ENCODE data around the gene ZSCAN12.
"Not testable (repeated sequence)": the region's sequence is repeated elsewhere in the genome, so short reads cannot be mapped to it uniquely, and the experiment has no call there.

Gene ZSCAN12

DNA sequence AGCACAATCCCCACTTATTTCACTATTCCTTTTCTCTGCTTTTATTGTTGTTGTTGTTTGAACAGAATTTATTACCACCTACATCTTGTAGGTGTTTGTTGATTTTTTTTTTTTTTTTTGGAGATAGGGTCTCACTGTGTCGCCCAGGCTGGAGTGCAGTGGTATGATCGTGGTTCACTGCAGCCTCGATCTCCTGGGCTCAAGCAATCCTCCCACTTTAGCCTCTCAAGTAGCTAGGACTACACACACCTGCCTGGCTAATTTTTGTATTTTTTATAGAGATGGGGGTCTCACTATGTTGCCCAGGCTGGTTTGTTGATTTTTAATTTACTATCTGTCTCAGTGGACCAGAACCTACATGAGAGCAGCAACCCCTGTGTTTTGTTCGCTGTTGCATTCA, 3.6 kb downstream of the ZSCAN12 start:
- DNase-seq (ENCODE audit: low read depth, low spot score): no peak

DNA sequence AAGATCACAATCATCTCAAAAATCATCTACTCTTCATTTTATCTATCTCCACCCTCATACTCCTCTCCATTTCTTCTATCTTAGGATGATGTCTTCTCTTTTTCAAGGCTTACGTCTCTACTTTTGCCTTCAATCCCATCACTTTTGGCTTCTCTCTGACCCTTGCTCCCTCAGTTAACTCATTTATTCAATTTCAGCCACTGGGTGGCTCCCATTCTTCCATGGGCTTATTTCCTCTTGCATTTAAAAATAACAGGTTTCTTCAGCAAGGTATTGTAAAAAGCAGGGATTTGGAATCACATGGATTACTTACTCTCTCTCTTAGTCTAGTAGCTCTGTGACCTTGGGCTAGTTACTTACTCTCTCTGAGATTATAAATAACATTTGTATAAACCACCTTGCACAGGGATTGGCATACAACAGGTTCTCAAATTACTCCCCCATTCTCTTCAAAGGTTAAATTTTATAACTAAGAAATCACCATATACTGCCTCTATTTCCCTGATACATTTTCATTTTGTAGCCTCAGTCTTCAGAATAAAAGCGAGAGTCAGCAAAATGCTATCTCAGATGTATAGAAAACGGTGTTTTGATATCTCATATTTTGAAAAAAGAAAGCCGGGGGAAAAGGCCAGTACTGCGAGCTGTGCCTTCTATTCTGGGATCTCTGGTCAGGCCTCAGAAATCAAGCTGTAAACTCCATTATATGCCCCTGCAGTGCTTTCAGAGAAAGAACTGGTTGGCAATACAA, 5.5 kb downstream of the ZSCAN12 start:
- DNase-seq (ENCODE audit: low read depth, low spot score): no peak

DNA sequence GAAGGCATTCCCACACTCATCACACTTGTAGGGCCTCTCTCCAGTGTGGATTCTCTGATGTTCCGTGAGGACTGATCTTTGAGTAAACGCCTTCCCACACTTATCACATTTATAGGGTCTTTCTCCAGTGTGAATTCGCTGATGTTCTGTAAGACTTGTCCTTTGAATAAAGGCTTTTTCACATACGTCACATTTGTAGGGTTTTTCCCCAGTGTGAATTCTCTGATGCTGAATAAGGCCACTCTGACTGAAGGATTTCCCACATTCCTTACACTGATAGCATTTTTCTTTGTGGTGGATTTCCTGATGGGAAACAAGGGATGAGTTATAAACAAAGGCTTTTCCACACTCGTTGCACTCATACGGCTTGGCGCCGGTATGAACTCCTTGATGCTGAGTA, 8.9 kb downstream of the ZSCAN12 start:
- DNase-seq (ENCODE audit: low read depth, low spot score): no peak

DNA sequence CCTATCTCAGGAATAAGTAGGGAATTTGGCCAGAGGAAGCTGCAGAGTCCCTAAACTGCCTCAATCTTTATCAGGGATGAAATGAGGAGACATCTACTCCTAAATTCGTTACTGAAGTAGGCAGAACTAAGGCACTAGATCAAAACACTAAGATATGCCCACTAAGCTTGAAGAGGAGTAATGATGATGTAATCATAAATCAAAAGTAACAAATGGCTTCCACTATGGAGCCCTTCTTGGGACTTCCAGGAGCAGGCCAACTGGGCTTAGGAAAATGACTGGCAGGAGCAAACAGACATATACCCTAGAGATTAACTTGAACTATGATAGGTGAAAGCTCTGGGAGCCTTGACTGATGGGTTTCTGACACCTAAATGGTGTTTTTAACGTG, 15.4 kb downstream of the ZSCAN12 start:
- no peak for DNase-seq (ENCODE audit: low read depth, low spot score)

DNA sequence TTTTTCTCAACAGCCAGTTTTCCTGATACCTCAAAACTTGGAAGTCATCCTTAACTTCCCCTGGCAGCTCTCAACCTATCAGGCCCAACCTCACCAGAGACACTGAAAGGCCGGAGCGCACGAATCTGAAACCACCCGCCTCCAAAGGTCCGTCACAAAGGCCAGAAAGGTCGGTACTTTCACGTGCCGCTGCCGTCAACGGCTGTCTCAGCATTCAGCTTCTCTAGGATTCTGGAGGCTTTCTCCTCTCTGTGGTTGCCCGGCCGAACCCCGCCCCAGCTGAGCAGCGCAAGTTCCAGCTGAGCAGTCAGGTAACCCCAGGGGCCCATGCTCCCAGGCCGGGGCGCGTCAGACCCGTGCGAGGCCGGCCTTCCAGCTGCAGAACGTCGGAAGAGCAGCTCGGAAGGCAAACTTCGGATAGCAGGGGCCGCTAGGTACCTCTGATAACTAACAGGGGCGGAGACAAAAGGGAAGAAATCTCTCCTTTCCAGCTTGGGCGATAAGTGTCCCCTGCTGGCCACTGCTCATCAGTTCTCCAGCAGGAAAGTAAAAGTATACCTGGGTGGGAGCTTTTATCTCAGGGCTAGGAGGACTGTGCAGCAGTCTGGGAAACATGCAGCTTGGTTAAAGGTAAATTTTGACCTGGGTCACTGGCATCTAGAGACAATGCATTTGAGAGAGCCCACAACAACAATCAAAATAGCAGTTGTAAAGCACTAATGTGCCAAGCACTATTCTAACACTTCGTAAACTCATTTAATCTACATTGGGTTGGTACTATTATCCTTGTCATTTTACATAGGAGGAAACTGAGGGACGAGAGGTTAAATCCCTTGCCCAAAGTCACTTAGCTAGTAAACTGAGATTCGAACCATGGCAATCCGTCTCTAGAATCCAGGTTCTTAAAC, 16.1 kb downstream of the ZSCAN12 start:
- peak; percentile 95 for DNase-seq (ENCODE audit: low read depth, low spot score)

DNA sequence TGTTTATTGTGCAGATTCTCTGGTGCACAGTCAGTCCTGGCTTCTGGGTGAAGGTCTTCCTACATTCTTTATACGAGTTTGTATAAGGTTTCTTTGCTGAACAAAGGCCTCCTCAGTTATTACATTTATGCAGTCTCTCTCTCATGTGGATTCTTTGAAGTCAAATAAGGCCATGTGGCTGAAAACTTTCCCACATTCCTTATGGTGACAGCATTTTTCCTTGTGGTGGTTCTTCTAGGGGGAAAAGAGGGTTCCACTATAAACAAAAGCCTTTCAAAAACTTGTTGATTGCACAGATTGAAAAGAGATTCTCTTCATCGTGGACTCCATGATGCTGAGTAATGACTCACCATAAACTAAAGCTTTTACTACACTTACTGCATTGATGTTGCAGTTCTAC, 19.2 kb downstream of the ZSCAN12 start:
- DNase-seq (ENCODE audit: low read depth, low spot score): no peak

DNA sequence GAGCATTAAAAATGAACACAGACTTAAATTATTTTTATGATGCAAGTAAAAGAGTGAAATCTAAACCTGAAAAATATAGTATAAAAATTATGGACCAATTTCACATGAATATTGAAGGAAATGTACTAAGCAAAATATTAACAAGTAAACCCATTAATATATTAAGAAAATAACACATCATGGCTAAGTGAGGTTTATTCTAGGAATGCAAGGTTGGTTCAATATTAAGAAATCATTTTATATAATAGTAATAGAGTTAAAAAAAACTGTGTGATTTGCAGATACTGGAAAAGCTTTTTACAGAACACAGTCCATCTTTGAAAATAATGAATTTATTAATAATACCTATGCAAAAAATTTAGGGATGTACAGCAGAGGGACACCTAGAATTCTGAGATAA, 20.9 kb downstream of the ZSCAN12 start:
- DNase-seq (ENCODE audit: low read depth, low spot score): no peak

DNA sequence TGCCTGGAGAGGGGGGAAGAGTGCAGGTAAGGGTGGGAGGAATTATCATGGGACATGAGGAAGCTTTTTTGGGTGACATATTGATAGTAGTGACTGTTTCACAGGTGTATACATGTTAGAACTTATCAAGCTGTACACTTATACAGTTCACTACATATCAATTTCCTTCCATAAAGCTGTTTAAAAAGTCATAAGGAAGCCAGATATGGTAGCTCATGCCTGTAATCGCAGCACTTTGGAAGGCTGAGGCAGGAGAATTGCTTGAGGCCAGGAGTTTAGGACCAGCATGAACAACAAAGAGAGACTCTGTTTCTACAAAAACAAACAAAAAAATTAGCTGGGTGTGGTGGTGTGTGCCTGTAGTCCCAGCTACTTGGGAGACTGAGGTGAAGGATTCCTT, 21.7 kb downstream of the ZSCAN12 start:
- DNase-seq (ENCODE audit: low read depth, low spot score): no peak

DNA sequence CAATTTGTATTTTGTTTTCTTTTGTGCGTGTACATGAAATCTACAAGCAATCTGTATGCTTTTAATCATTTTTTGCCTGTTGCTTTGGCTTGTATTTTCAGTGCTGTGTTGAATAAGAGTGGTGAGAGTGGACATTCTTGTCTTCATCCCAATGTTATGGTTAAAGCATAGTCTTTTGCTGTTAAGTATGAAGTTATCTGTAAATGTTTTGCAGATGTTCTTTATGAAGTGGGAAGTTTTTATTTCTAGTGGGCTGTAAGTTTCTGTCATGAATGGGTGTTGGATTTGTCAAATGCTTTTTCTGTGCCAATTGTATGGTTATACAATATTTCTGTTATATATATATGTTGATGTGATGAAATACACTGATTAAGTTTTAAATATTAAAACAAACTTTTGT, 25.6 kb downstream of the ZSCAN12 start:
- no peak for DNase-seq (ENCODE audit: low read depth, low spot score)

DNA sequence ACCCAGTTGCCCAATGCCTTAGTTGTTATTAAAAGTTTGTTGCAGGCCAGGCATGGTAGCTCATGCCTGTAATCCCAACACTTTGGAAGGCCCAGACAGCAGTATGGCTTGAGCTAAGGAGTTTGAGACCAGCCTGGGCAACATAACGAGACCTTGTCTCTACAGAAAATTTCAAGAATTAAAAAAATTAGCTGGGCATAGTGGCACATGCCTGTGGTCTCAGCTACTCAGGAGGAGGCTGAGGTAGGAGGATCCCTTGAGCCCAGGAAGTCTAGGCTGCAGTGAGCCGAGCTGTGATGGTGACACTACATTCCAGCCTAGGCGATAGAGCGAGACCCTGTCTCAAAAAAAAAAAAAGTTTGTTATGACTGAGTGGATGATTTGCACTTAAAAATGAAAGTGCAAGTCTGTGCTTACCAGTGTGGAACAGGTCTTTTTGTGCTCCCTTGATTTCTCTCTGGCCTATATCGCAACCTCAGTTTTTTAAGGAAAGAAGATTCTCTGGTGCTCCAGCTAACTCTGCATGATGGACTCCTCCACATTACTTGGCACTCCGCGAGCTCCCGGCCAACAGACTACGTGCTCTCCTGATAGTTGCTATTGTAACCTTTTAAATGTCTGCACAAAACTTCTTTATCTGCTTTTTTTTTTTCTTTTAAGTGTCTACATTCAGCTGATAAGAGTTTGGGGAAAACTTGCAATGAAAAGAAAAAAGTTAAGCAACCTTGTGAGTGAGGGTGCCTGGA, 27.7 kb downstream of the ZSCAN12 start:
- DNase-seq (ENCODE audit: low read depth, low spot score): no peak

DNA sequence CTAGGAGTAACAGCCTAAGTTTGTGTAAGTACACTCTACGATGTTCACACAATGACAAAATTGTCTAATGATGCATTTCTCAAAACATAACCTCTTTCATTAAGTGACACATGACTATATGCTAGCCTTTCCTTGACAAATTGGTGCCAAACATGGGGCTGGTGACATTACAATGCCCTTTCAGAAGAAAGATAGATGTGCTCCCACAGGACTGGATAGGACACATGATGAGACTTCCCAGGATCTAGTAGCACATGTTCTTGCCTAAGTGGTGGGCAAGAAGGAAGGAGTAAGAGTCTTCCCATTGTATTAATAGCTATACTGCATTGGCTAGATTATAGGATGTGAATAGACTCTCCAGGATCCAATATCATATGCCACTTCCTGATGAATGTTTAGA, 28.3 kb downstream of the ZSCAN12 start:
- DNase-seq (ENCODE audit: low read depth, low spot score): no peak

- DNase-seq (ENCODE audit: low read depth, low spot score): no peak
These were observed 29.1 kb downstream of the ZSCAN12 start for GRCh38 chr6:28370440-28370839.

DNA sequence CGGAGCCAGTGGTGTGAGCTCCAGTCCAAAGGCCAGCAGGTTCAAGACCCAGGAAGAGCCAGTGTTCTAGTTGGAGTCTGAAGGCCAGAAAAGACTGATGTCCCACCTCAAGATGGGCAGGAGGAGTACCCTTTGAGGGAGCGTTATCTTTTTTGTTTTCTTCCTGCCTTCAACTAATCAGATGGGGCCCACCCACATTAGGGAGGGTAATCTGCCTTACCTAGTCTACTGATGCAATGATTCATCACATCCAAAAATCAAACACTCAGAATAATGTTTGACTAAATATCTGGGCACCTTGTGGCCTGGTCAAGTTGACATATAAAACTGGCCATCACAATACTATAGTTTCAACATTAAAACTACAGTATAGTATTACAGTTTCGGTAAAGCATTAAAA, 30.1 kb downstream of the ZSCAN12 start:
- DNase-seq (ENCODE audit: low read depth, low spot score): no peak

GRCh38 chr6:28368522-28368921, 31.0 kb downstream of the ZSCAN12 start:
- DNase-seq (ENCODE audit: low read depth, low spot score): no peak

DNA sequence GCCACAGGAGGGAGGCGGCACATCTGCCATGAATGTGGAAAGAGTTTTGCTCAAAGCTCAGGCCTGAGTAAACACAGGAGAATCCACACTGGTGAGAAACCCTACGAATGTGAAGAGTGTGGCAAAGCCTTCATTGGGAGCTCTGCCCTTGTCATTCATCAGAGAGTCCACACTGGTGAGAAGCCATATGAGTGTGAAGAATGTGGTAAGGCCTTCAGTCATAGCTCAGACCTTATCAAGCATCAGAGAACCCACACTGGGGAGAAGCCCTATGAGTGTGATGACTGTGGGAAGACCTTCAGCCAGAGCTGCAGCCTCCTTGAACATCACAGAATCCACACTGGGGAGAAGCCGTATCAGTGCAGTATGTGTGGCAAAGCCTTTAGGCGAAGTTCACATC, 34.0 kb downstream of the ZSCAN12 start:
- DNase-seq (ENCODE audit: low read depth, low spot score): not testable (repeated sequence)

GRCh38 chr6:28360961-28361360, 38.6 kb downstream of the ZSCAN12 start:
- DNase-seq (ENCODE audit: low read depth, low spot score): no peak

- not testable (repeated sequence) for DNase-seq (ENCODE audit: low read depth, low spot score)
These were observed 40.0 kb downstream of the ZSCAN12 start for GRCh38 chr6:28359562-28359961.

DNA sequence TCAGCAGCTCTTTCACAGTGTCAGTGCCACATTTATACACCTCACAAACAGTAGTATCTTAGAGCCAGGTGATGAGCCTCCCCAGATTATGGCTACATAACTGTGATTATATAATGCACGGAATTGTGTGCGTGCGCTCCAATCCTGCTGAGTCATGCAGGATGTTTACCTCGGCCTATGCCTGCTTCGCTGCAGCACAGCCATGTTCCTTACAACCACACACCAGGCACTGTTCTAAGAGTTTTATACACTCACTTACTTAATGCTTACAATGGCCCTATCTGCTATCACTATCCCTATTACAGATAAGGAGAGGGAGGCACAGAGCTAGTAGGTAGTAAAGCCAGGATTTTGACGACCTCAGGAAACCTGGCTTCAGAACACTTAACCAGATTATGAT, 42.5 kb downstream of the ZSCAN12 start:
- no peak for DNase-seq (ENCODE audit: low read depth, low spot score)

- DNase-seq (ENCODE audit: low read depth, low spot score): no peak
These were observed 42.9 kb downstream of the ZSCAN12 start for GRCh38 chr6:28356666-28357020.

GRCh38 chr6:28355743-28356665, 43.5 kb downstream of the ZSCAN12 start:
- DNase-seq (ENCODE audit: low read depth, low spot score): peak; percentile 83

All from ELF-1 (cell line).